Measurements from ENCODE around the gene GALNT14. TPM values are rescaled to one million over a fixed set of nuclear protein-coding genes. Genes with fewer than 3 reads are reported as not detected.

GALNT14 gene
- total and polyA plus RNA-seq, 2 of the 8 experiments (the other 6 are each of a cell fraction or from before 2014, with no cell fraction given) = 13.0 to 13.7 TPM

GRCh38 chr2:30899516-30900054 is 238.7 kb downstream of the GALNT14 start:
- no peaks in the 10 kb centered on the region for H3K79me1 ChIP-seq (ENCODE audit: low read depth, low read length)
- H3K23ac ChIP-seq (ENCODE audit: insufficient read length) = no peak overlapping the region
- H3K9me3 ChIP-seq (ENCODE audit: insufficient read depth in 2 of 2, low read depth in 1 of 2, low read length in 1 of 2) = peaks cover 2 to 3% of the 10 kb centered on the region in 2 experiments; a peak in 2 of 4 replicates
- H3K4me1 ChIP-seq (replicated peaks in 1 of 4; ENCODE audit: control insufficient read depth in 3 of 4, insufficient read depth in 4 of 4, low read length in 3 of 4) = peaks cover 0 to 2% (median 0%) of the 10 kb centered on the region in 4 experiments; a peak in 3 of 7 replicates
- H3K27me3 ChIP-seq (replicated peaks in 1 of 4; ENCODE audit: control insufficient read depth in 3 of 4, extremely low read depth in 1 of 4, insufficient read depth in 3 of 4, low read length in 3 of 4) = no peaks in the 10 kb centered on the region
- H3K4me2 ChIP-seq (ENCODE audit: insufficient read depth in 1 of 2, low read depth in 2 of 2, low read length in 2 of 2) = no peak overlapping the region
- no peak overlapping the region for H3K18ac ChIP-seq (ENCODE audit: extremely low read depth, low read length)
- no peak overlapping the region for H4K5ac ChIP-seq (ENCODE audit: insufficient read length, low read depth, low read length)
- no peak overlapping the region for H2BK15ac ChIP-seq (ENCODE audit: low read length)
- 90% methylated on average over 14 of the region's 14 CpGs; no CpG with 5 or more reads in 1 of the 2 experiments for whole genome bisulfite sequencing, 2 experiments (ENCODE audit: extremely low coverage in 1 of 2, insufficient coverage in 1 of 2, insufficient read length in 1 of 2, insufficient replicate concordance in 2 of 2, low coverage in 1 of 2, low lambda C conversion rate in 2 of 2, missing lambda C conversion rate in 1 of 2)
- H4K91ac ChIP-seq (replicated peaks; ENCODE audit: insufficient read length, low read length) = no peak overlapping the region
- H2AFZ ChIP-seq (ENCODE audit: low read length) = no peak overlapping the region
- H2BK120ac ChIP-seq (replicated peaks; ENCODE audit: low read depth, low read length) = no peak overlapping the region
- ChIA-PET POLR2A (ENCODE audit: partially characterized antibody) (interaction anchor here (0.7 kb wide), 1 partner anchor 34 kb away, joined by 3 read pairs; no protein-coding TSS in a partner anchor), CTCF (ENCODE audit: partially characterized antibody) (interaction anchor here (1.4 to 4.6 kb wide), 6 partner anchors 10 to 272 kb away, joined by 5 to 19 read pairs (median 6); no protein-coding TSS in a partner anchor)
- no peak overlapping the region for H3K27ac ChIP-seq (ENCODE audit: low read depth, low read length)
- H4K20me1 ChIP-seq (replicated peaks in 1 of 2; ENCODE audit: control insufficient read depth in 1 of 2, insufficient read depth in 2 of 2, low read length in 2 of 2) = no peaks in the 10 kb centered on the region
- DNase-seq (ENCODE audit: low read depth in 1 of 2, low spot score in 2 of 2) = no peak
- no peaks in the 10 kb centered on the region for H3K23me2 ChIP-seq (ENCODE audit: low read depth, low read length)
- H3K56ac ChIP-seq (replicated peaks; ENCODE audit: insufficient read length, low read depth, low read length) = no peak overlapping the region
- H3K4me3 ChIP-seq (ENCODE audit: extremely low read depth in 1 of 4, insufficient read depth in 2 of 4, low read depth in 3 of 4, low read length in 4 of 4) = no peak overlapping the region
- H3K79me2 ChIP-seq (ENCODE audit: control insufficient read depth in 1 of 2, insufficient read depth in 2 of 2, low read length in 2 of 2) = no peaks in the 10 kb centered on the region
- no peak overlapping the region for H2AK5ac ChIP-seq (ENCODE audit: low read depth, low read length)
- no peak overlapping the region for H3K9ac ChIP-seq (replicated peaks in 1 of 4; ENCODE audit: extremely low read depth in 1 of 4, low read depth in 3 of 4, low read length in 3 of 4)
- H3K4ac ChIP-seq (replicated peaks; ENCODE audit: insufficient read length, low read depth, low read length) = no peak overlapping the region
- 0 out of 2 replicates have a peak overlapping the region, but pooled peaks have one; percentile 5 for H2BK12ac ChIP-seq (ENCODE audit: low read depth, low read length)
- no peak overlapping the region for H3K14ac ChIP-seq (ENCODE audit: insufficient read length)
- no peak overlapping the region for H2BK5ac ChIP-seq (ENCODE audit: low read depth, low read length)
- H3K36me3 ChIP-seq (ENCODE audit: control insufficient read depth in 2 of 4, insufficient read depth in 4 of 4, low read length in 3 of 4) = no peaks in the 10 kb centered on the region
- H2BK20ac ChIP-seq (ENCODE audit: low read length) = no peak overlapping the region
- no peak overlapping the region for H4K8ac ChIP-seq (ENCODE audit: extremely low read depth, insufficient read depth, low read length)
- no peak for FAIRE-seq
- TF ChIP-seq SAP30 (IDR thresholded peaks at IDR 0.05; ENCODE audit: insufficient read depth, insufficient replicate concordance, low read length) = no peak
- TF ChIP-seq HDAC6 (IDR thresholded peaks at IDR 0.05; ENCODE audit: low read depth, low read length) = no peak
- no peak for TF ChIP-seq SP4 (IDR thresholded peaks at IDR 0.05; ENCODE audit: low read length)
- no peak for TF ChIP-seq NANOG (IDR thresholded peaks at IDR 0.05; ENCODE audit: insufficient read depth, low read depth, low read length, poor library complexity, severe bottlenecking)
- TF ChIP-seq SIX5 (IDR thresholded peaks at IDR 0.05; ENCODE audit: low read depth, low read length) = no peak
- TF ChIP-seq CHD1 (IDR thresholded peaks at IDR 0.05; ENCODE audit: low read depth, low read length) = no peak
- TF ChIP-seq CHD2 (IDR thresholded peaks at IDR 0.05; ENCODE audit: low read length) = no peak
- no peak for TF ChIP-seq CREB1 (IDR thresholded peaks at IDR 0.05)
- TF ChIP-seq BRCA1 (IDR thresholded peaks at IDR 0.05; ENCODE audit: low read depth, low read length) = no peak
- TF ChIP-seq RFX5 (IDR thresholded peaks at IDR 0.05; ENCODE audit: borderline replicate concordance, low read depth, low read length) = no peak
- no peak for TF ChIP-seq HDAC2 (IDR thresholded peaks at IDR 0.05; ENCODE audit: borderline replicate concordance in 1 of 2, low read depth in 2 of 2, low read length in 2 of 2)
- no peak for TF ChIP-seq JUND (IDR thresholded peaks at IDR 0.05; ENCODE audit: low read length)
- no peak for TF ChIP-seq E2F6 (IDR thresholded peaks at IDR 0.05)
- TF ChIP-seq CEBPB (IDR thresholded peaks at IDR 0.05; ENCODE audit: low read depth, low read length) = no peak

Measured in H1 (cell line).